Peyer's patch (tissue), 4 donors: ENCODE results near the gene TWSG1.

Experiments used
- POLR2A ChIP-seq, 2 donors: fragments of 450-650 bp; IDR thresholded peaks; one replicate each; pipeline ENCODE4 v1.5.1; 2017; ENCODE audit warnings: antibody characterized with exemption in 2 of 2, mild to moderate bottlenecking in 2 of 2, moderate library complexity in 2 of 2
- TF ChIP-seq, protein P1 (sequence below), 6 experiments: fragments of 450-650 bp in 4 of 6; fragments of 200-600 bp in 2 of 6; sonication (generic) in 1 of 6; IDR thresholded peaks; one replicate each; pipeline ENCODE4 v1.5.1; 2017 to 2019; ENCODE audit warnings: antibody characterized with exemption in 6 of 6, mild to moderate bottlenecking in 3 of 6, moderate library complexity in 1 of 6

- TF ChIP-seq, protein P1, sequence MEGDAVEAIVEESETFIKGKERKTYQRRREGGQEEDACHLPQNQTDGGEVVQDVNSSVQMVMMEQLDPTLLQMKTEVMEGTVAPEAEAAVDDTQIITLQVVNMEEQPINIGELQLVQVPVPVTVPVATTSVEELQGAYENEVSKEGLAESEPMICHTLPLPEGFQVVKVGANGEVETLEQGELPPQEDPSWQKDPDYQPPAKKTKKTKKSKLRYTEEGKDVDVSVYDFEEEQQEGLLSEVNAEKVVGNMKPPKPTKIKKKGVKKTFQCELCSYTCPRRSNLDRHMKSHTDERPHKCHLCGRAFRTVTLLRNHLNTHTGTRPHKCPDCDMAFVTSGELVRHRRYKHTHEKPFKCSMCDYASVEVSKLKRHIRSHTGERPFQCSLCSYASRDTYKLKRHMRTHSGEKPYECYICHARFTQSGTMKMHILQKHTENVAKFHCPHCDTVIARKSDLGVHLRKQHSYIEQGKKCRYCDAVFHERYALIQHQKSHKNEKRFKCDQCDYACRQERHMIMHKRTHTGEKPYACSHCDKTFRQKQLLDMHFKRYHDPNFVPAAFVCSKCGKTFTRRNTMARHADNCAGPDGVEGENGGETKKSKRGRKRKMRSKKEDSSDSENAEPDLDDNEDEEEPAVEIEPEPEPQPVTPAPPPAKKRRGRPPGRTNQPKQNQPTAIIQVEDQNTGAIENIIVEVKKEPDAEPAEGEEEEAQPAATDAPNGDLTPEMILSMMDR (IDR thresholded peaks at IDR 0.05): no peak
- no peak for TF ChIP-seq POLR2A (IDR thresholded peaks at IDR 0.05)
Measured at GRCh38 chr18:9389706-9390105, 55.1 kb downstream of the TWSG1 start.
